SK-N-SH treated with all-trans-retinoic acid at 6 μM for 48 hours (cell line): Measurements from ENCODE around the gene THRB.
A peak's percentile ranks its signal among the peaks of the same experiment; 100 is the strongest.

ENCODE experiments used
- ATAC-seq: fragments of 200-7000 bp; cut with Tn5 transposase; 3 replicates; pipeline ENCODE4 v1.9.1; 2020; ENCODE audit warnings: mild to moderate bottlenecking, moderate library complexity
- ARNTL ChIP-seq: fragments of 450-650 bp; formaldehyde crosslinking; IDR thresholded peaks from 2 replicates; pipeline ENCODE4 v1.5.0; 2020; ENCODE audit warnings: low read depth, mild to moderate bottlenecking, moderate library complexity, borderline replicate concordance
- CSDC2 ChIP-seq: fragments of 250-450 bp; sonication (Bioruptor Pico); IDR thresholded peaks from 2 replicates; pipeline ENCODE4 v1.5.0; 2020; ENCODE audit warnings: mild to moderate bottlenecking, moderate library complexity
- CSRNP3 ChIP-seq: fragments of 250-450 bp; sonication (Bioruptor Pico); IDR thresholded peaks from 2 replicates; pipeline ENCODE4 v1.5.1; 2021; ENCODE audit warnings: mild to moderate bottlenecking, moderate library complexity
- ESRRG ChIP-seq: fragments of 250-450 bp; sonication (Bioruptor Pico); IDR thresholded peaks from 2 replicates; pipeline ENCODE4 v1.6.1; 2021; ENCODE audit warnings: mild to moderate bottlenecking
- GLIS3 ChIP-seq: fragments of 250-450 bp; sonication (Bioruptor Pico); IDR thresholded peaks from 2 replicates; pipeline ENCODE4 v1.5.0; 2020; ENCODE audit warnings: mild to moderate bottlenecking, moderate library complexity
- ISL1 ChIP-seq: fragments of 250-450 bp; sonication (Bioruptor Pico); IDR thresholded peaks from 2 replicates; pipeline ENCODE4 v2.1.2; 2022; ENCODE audit warnings: mild to moderate bottlenecking, moderate library complexity
- OSR1 ChIP-seq: fragments of 250-450 bp; sonication (Bioruptor Pico); IDR thresholded peaks from 2 replicates; pipeline ENCODE4 v1.8.0; 2022; ENCODE audit warnings: moderate library complexity, mild to moderate bottlenecking, inconsistent platforms
- PPARA ChIP-seq: fragments of 250-450 bp; sonication (Bioruptor Pico); IDR thresholded peaks from 2 replicates; pipeline ENCODE4 v1.5.0; 2020; ENCODE audit warnings: mild to moderate bottlenecking, borderline replicate concordance
- RARB ChIP-seq: fragments of 250-450 bp; sonication (Bioruptor Pico); IDR thresholded peaks from 2 replicates; pipeline ENCODE4 v1.8.0; 2021; ENCODE audit warnings: mild to moderate bottlenecking, moderate library complexity
- SNAI2 ChIP-seq: fragments of 250-450 bp; sonication (Bioruptor Pico); IDR thresholded peaks from 2 replicates; pipeline ENCODE4 v1.5.0; 2020; ENCODE audit warnings: mild to moderate bottlenecking, moderate library complexity
- TCF4 ChIP-seq: fragments of 250-450 bp; sonication (Bioruptor Pico); IDR thresholded peaks from 2 replicates; pipeline ENCODE4 v1.8.0; 2021; ENCODE audit warnings: mild to moderate bottlenecking, moderate library complexity, borderline replicate concordance
- TOX ChIP-seq: fragments of 250-450 bp; sonication (Bioruptor Pico); IDR thresholded peaks from 2 replicates; pipeline ENCODE4 v1.8.0; 2021; ENCODE audit warnings: mild to moderate bottlenecking, moderate library complexity, borderline replicate concordance
- ZC3H10 ChIP-seq: fragments of 250-450 bp; sonication (Bioruptor Pico); IDR thresholded peaks from 2 replicates; pipeline ENCODE4 v1.5.1; 2021; ENCODE audit warnings: mild to moderate bottlenecking, moderate library complexity
- ZFP3 ChIP-seq: fragments of 250-450 bp; sonication (Bioruptor Pico); IDR thresholded peaks from 2 replicates; pipeline ENCODE4 v1.5.0; 2020; ENCODE audit warnings: mild to moderate bottlenecking, moderate library complexity
- ZFP30 ChIP-seq: fragments of 450-650 bp; formaldehyde crosslinking; IDR thresholded peaks from 2 replicates; pipeline ENCODE4 v1.5.0; 2022; ENCODE audit warnings: mild to moderate bottlenecking, moderate library complexity
- ZNF565 ChIP-seq: fragments of 450-650 bp; formaldehyde crosslinking; conservative IDR thresholded peaks from 2 replicates; pipeline ENCODE4 v1.5.0; 2020; ENCODE audit warnings: low read depth, mild to moderate bottlenecking, moderate library complexity
- ZNF70 ChIP-seq: fragments of 450-650 bp; formaldehyde crosslinking; IDR thresholded peaks from 2 replicates; pipeline ENCODE4 v1.5.0; 2020; ENCODE audit warnings: mild to moderate bottlenecking, moderate library complexity
- ZNF8 ChIP-seq: fragments of 450-650 bp; formaldehyde crosslinking; IDR thresholded peaks from 2 replicates; pipeline ENCODE4 v1.5.0; 2020; ENCODE audit warnings: mild to moderate bottlenecking, moderate library complexity
- TF ChIP-seq, protein P1 (sequence below): fragments of 250-450 bp; sonication (Bioruptor Pico); IDR thresholded peaks from 2 replicates; pipeline ENCODE4 v1.5.0; 2020; ENCODE audit warnings: mild to moderate bottlenecking, moderate library complexity
- TF ChIP-seq, protein P2 (sequence below): fragments of 250-450 bp; sonication (Bioruptor Pico); IDR thresholded peaks from 2 replicates; pipeline ENCODE4 v1.5.1; 2020; ENCODE audit warnings: low read depth, mild to moderate bottlenecking, moderate library complexity
- TF ChIP-seq, protein P3 (sequence below): fragments of 250-450 bp; sonication (Bioruptor Pico); IDR thresholded peaks from 2 replicates; pipeline ENCODE4 v1.8.0; 2021; ENCODE audit warnings: low read depth, mild to moderate bottlenecking, moderate library complexity, borderline replicate concordance

The THRB gene

GRCh38 chr3:24156466-24156865, 338.2 kb downstream of the THRB start:
- no peak for TF ChIP-seq ARNTL (CRISPR knock-in tag)
- TF ChIP-seq, protein P1, sequence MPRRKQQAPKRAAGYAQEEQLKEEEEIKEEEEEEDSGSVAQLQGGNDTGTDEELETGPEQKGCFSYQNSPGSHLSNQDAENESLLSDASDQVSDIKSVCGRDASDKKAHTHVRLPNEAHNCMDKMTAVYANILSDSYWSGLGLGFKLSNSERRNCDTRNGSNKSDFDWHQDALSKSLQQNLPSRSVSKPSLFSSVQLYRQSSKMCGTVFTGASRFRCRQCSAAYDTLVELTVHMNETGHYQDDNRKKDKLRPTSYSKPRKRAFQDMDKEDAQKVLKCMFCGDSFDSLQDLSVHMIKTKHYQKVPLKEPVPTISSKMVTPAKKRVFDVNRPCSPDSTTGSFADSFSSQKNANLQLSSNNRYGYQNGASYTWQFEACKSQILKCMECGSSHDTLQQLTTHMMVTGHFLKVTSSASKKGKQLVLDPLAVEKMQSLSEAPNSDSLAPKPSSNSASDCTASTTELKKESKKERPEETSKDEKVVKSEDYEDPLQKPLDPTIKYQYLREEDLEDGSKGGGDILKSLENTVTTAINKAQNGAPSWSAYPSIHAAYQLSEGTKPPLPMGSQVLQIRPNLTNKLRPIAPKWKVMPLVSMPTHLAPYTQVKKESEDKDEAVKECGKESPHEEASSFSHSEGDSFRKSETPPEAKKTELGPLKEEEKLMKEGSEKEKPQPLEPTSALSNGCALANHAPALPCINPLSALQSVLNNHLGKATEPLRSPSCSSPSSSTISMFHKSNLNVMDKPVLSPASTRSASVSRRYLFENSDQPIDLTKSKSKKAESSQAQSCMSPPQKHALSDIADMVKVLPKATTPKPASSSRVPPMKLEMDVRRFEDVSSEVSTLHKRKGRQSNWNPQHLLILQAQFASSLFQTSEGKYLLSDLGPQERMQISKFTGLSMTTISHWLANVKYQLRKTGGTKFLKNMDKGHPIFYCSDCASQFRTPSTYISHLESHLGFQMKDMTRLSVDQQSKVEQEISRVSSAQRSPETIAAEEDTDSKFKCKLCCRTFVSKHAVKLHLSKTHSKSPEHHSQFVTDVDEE: no peak
- TF ChIP-seq ESRRG (CRISPR knock-in tag): no peak
- no peak for TF ChIP-seq OSR1 (CRISPR knock-in tag)
- no peak for TF ChIP-seq ZFP3 (CRISPR knock-in tag)
- TF ChIP-seq, protein P2, sequence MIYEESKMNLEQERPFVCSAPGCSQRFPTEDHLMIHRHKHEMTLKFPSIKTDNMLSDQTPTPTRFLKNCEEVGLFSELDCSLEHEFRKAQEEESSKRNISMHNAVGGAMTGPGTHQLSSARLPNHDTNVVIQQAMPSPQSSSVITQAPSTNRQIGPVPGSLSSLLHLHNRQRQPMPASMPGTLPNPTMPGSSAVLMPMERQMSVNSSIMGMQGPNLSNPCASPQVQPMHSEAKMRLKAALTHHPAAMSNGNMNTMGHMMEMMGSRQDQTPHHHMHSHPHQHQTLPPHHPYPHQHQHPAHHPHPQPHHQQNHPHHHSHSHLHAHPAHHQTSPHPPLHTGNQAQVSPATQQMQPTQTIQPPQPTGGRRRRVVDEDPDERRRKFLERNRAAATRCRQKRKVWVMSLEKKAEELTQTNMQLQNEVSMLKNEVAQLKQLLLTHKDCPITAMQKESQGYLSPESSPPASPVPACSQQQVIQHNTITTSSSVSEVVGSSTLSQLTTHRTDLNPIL (CRISPR knock-in tag): no peak
- no peak for TF ChIP-seq CSDC2
- no peak for TF ChIP-seq ZNF70
- no peak for TF ChIP-seq PPARA (CRISPR knock-in tag)
- no peak for TF ChIP-seq SNAI2 (CRISPR knock-in tag)
- no peak for TF ChIP-seq CSRNP3 (CRISPR knock-in tag)
- no peak for TF ChIP-seq ZNF8 (CRISPR knock-in tag)
- peak; percentile 94 for ATAC-seq

DNA sequence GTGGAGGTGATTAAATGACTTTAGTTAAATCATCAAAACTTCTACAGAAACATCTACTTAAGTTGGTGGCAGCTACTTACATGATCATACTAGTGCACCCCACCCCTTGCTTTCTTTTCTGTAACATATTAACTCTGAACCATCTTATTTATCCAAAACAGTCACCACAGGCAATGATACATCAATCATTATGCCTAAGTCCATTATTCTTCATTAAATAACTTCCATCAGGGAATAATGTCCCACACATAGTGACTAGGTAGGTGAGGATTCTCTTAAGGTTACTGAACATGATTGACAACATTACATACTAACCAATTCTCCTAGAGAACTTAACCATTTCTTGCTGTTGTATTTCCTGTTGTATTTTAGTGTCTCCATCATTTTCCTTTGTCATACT, 339.4 kb downstream of the THRB start:
- no peak for ATAC-seq
- TF ChIP-seq ISL1 (CRISPR knock-in tag) (no peak), RARB (CRISPR knock-in tag) (no peak), ZNF70 (no peak), TOX (CRISPR knock-in tag) (no peak), ZNF565 (no peak), PPARA (CRISPR knock-in tag) (no peak), CSRNP3 (CRISPR knock-in tag) (no peak), OSR1 (CRISPR knock-in tag) (no peak), ZFP30 (CRISPR knock-in tag) (no peak), TCF4 (CRISPR knock-in tag) (no peak), GLIS3 (CRISPR knock-in tag) (no peak)
- TF ChIP-seq, protein P3, sequence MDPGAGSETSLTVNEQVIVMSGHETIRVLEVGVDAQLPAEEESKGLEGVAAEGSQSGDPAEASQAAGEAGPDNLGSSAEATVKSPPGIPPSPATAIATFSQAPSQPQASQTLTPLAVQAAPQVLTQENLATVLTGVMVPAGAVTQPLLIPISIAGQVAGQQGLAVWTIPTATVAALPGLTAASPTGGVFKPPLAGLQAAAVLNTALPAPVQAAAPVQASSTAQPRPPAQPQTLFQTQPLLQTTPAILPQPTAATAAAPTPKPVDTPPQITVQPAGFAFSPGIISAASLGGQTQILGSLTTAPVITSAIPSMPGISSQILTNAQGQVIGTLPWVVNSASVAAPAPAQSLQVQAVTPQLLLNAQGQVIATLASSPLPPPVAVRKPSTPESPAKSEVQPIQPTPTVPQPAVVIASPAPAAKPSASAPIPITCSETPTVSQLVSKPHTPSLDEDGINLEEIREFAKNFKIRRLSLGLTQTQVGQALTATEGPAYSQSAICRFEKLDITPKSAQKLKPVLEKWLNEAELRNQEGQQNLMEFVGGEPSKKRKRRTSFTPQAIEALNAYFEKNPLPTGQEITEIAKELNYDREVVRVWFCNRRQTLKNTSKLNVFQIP (CRISPR knock-in tag): no peak

GRCh38 chr3:24154781-24155180, 339.9 kb downstream of the THRB start:
- TF ChIP-seq ESRRG (CRISPR knock-in tag) (no peak), TCF4 (CRISPR knock-in tag) (no peak), ZC3H10 (CRISPR knock-in tag) (no peak), CSDC2 (no peak), ZFP3 (CRISPR knock-in tag) (no peak), SNAI2 (CRISPR knock-in tag) (no peak), ZNF565 (no peak), RARB (CRISPR knock-in tag) (no peak), CSRNP3 (CRISPR knock-in tag) (no peak), OSR1 (CRISPR knock-in tag) (no peak), ZNF70 (no peak), ZNF8 (CRISPR knock-in tag) (no peak), GLIS3 (CRISPR knock-in tag) (no peak)
- TF ChIP-seq, protein P1: no peak
- no peak for ATAC-seq
